GM18868 (cell line): ENCODE measurements around the gene GATAD2A.
"Not testable (repeated sequence)": the region's sequence is repeated elsewhere in the genome, so short reads cannot be mapped to it uniquely, and the experiment has no call there.

Experiments
- ATAC-seq: cut with Tn5 transposase; IDR thresholded peaks from one replicate; pipeline ENCODE4 v1.9.1; 2021; ENCODE audit warnings: mild to moderate bottlenecking, moderate library complexity; ENCODE audit not compliant: unreplicated experiment

The GATAD2A gene

GRCh38 chr19:19388568-19389555 is 16.6 kb upstream of the GATAD2A start:
- ATAC-seq, result no peak

- not testable (repeated sequence) for ATAC-seq
These were observed 15.8 kb upstream of the GATAD2A start for GRCh38 chr19:19389683-19390082.

GRCh38 chr19:19394333-19394732 is 11.1 kb upstream of the GATAD2A start:
- not testable (repeated sequence) for ATAC-seq

GRCh38 chr19:19399733-19400433 is 5.6 kb upstream of the GATAD2A start:
- ATAC-seq, result no peak

- no peak for ATAC-seq
These were observed 2.7 kb upstream of the GATAD2A start for GRCh38 chr19:19402656-19403372.

GRCh38 chr19:19403373-19403901 is 2.0 kb upstream of the GATAD2A start:
- ATAC-seq, result no peak

GRCh38 chr19:19405971-19406877 is 749 bp downstream of the GATAD2A start:
- ATAC-seq, result peak; percentile 7

GRCh38 chr19:19406878-19407632 is 1.6 kb downstream of the GATAD2A start:
- ATAC-seq, result peak; percentile 24

GRCh38 chr19:19407633-19407930 is 2.1 kb downstream of the GATAD2A start:
- ATAC-seq, result no peak

- no peak for ATAC-seq
These were observed 3.7 kb downstream of the GATAD2A start for GRCh38 chr19:19409205-19409604.

GRCh38 chr19:19409631-19410030 is 4.2 kb downstream of the GATAD2A start:
- ATAC-seq, result no peak

- peak; percentile 77 for ATAC-seq
These were observed 5.4 kb downstream of the GATAD2A start for GRCh38 chr19:19410553-19411550.

GRCh38 chr19:19416280-19416679 is 10.8 kb downstream of the GATAD2A start:
- no peak for ATAC-seq

GRCh38 chr19:19417046-19417445 is 11.6 kb downstream of the GATAD2A start:
- ATAC-seq, result no peak

- ATAC-seq, result no peak
These were observed 12.3 kb downstream of the GATAD2A start for GRCh38 chr19:19417628-19418245.

GRCh38 chr19:19418555-19419260 is 13.2 kb downstream of the GATAD2A start:
- no peak for ATAC-seq
